Central memory CD8-positive, alpha-beta T cell (primary cell): ENCODE data around the gene GJD4.

Experiments
- ATAC-seq: fragments of 150-1000 bp; cut with Tn5 transposase; replicated peaks from 2 replicates; pipeline ENCODE4 v1.10.0; 2022; ENCODE audit warnings: mild to moderate bottlenecking, moderate FRiP score, moderate number of reproducible peaks; ENCODE audit not compliant: poor library complexity, severe bottlenecking; ENCODE audit errors: extremely low read depth
- DNase-seq, 2 donors: peaks; one replicate each; pipeline ENCODE4 v3.0.0; 2021; ENCODE audit warnings: low spot score in 2 of 2
- H3K27ac Mint-ChIP-seq: one replicate; pipeline ENCODE4 v1.8.0; 2022; ENCODE audit warnings: low read depth, mild to moderate bottlenecking, moderate library complexity, mixed read lengths
- H3K27me3 Mint-ChIP-seq: one replicate; pipeline ENCODE4 v1.8.0; 2022; ENCODE audit warnings: mixed read lengths
- H3K36me3 Mint-ChIP-seq: one replicate; pipeline ENCODE4 v1.8.0; 2022; ENCODE audit warnings: mild to moderate bottlenecking, moderate library complexity, mixed read lengths; ENCODE audit not compliant: insufficient read depth
- H3K4me1 Mint-ChIP-seq: one replicate; pipeline ENCODE4 v1.8.0; 2022; ENCODE audit warnings: mixed read lengths
- H3K4me3 Mint-ChIP-seq: one replicate; pipeline ENCODE4 v1.8.0; 2022; ENCODE audit warnings: mild to moderate bottlenecking, moderate library complexity, mixed read lengths
- H3K9me3 Mint-ChIP-seq: one replicate; pipeline ENCODE4 v1.8.0; 2022; ENCODE audit warnings: mixed read lengths

Gene GJD4

GRCh38 chr10:35652824-35653223, 47.7 kb downstream of the GJD4 start:
- DNase-seq: no peak
- Mint-ChIP-seq H3K27ac (no peak overlapping the region), H3K27me3 (peaks cover 17% of the 10 kb centered on the region), H3K36me3 (peaks cover 2% of the 10 kb centered on the region), H3K9me3 (no peaks in the 10 kb centered on the region), H3K4me1 (no peaks in the 10 kb centered on the region), H3K4me3 (no peak overlapping the region)
- ATAC-seq: no peak

- H3K4me1 Mint-ChIP-seq: no peaks in the 10 kb centered on the region
- no peak overlapping the region for H3K27ac Mint-ChIP-seq
- H3K36me3 Mint-ChIP-seq: peaks cover 3% of the 10 kb centered on the region
- H3K9me3 Mint-ChIP-seq: peaks cover 5% of the 10 kb centered on the region
- DNase-seq (no peak), ATAC-seq (no peak)
- peaks cover 30% of the 10 kb centered on the region for H3K27me3 Mint-ChIP-seq
- no peak overlapping the region for H3K4me3 Mint-ChIP-seq
These were observed 52.5 kb downstream of the GJD4 start for GRCh38 chr10:35657621-35658020.
